ENCODE measurements around the gene C11orf52.
A peak's percentile ranks its signal among the peaks of the same experiment; 100 is the strongest.

Gene C11orf52

DNA sequence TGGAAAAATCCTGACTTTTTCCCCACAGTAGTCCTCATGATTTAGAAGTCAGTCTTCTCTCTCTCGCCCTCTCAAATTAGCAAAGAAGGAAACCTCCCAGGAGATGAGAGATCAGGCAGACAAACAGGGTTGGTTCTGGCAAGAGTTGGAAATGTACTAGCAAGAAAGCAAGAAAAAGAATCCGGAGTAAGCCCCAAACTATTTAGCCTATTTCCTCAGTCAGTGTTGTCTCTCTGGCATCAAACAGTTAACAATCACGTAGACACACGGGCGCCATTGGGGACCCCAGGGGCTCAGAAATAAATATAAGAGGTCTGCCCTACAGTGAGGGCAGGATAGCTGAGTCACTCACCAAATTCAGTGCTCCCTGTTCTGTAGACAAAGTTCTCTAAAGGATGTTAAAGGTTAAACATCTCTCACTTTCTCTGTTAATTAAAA, 4.7 kb downstream of the C11orf52 start:
- Histone ChIP-seq H4K12ac (ENCODE audit: low read depth, low read length) (no peak overlapping the region), H2BK120ac (ENCODE audit: insufficient read depth, low read length, poor library complexity) (peak overlapping the region; percentile 31), H2AFZ (ENCODE audit: insufficient read depth, low read length, poor library complexity) (no peak overlapping the region), H3K36me3 (ENCODE audit: control insufficient read depth in 1 of 2, insufficient read depth in 2 of 2, low read length in 2 of 2) (no peaks in the 10 kb centered on the region), H2AK5ac (ENCODE audit: low read length) (no peak overlapping the region), H3K79me1 (ENCODE audit: low read length) (peaks cover 11% of the 10 kb centered on the region), H3K4me2 (ENCODE audit: low read length) (peak overlapping the region; percentile 54), H3K27me3 (ENCODE audit: insufficient read depth, low read length) (no peaks in the 10 kb centered on the region), H3K23ac (ENCODE audit: low read length) (no peak overlapping the region), H3K9ac (ENCODE audit: low read length) (no peak overlapping the region), H4K8ac (ENCODE audit: low read depth, low read length) (peak overlapping the region; percentile 61), H3K4me3 (ENCODE audit: low read depth, low read length) (no peak overlapping the region), H3K18ac (ENCODE audit: low read length) (no peak overlapping the region), H2BK5ac (ENCODE audit: low read depth, low read length, poor library complexity) (peak overlapping the region; percentile 3), H4K91ac (ENCODE audit: low read depth, low read length) (peak overlapping the region; percentile 59), H3K4ac (ENCODE audit: low read depth, low read length) (no peak overlapping the region), H3K4me1 (ENCODE audit: control insufficient read depth in 1 of 2, insufficient read depth in 2 of 2, low read length in 2 of 2) (peaks cover 22 to 26% of the 10 kb centered on the region in 2 experiments), H3K9me3 (ENCODE audit: insufficient read depth, low read depth, low read length) (peaks cover 4% of the 10 kb centered on the region), H3K79me2 (ENCODE audit: control insufficient read depth, insufficient read depth, low read length, poor library complexity) (peaks cover 2% of the 10 kb centered on the region), H3K27ac (ENCODE audit: low read depth, low read length) (peak overlapping the region; percentile 82), H3K14ac (ENCODE audit: low read length) (no peak overlapping the region), H2BK12ac (ENCODE audit: low read length) (no peak overlapping the region)
- WGBS (ENCODE audit: extremely low coverage, insufficient coverage, insufficient read length): no CpG with 5 or more reads among the region's 5 CpGs
- peak in 1 of 2 donors; percentile 42 for DNase-seq

DNA sequence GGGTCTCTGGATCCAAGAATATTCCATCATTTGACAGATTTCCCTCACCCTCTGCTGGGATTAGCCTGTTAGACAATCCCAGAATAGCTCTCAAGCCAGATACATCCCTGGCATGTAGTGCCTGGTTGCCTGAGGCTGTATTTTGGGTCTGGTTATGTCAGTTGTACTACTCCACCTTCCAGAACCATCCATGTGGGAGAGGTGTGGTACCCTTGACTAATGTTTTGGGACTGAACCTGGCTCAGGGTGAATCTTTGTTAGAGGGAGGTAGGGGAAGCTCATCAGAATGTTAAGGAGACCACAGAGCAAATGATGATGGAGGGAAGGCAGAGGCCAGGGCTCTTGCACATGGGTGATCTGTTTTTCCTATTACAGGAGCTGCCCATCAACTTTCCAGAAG, 5.2 kb downstream of the C11orf52 start:
- Histone ChIP-seq H3K79me2 (ENCODE audit: control insufficient read depth, insufficient read depth, low read length, poor library complexity) (peaks cover 1% of the 10 kb centered on the region), H3K27me3 (ENCODE audit: insufficient read depth, low read length) (no peaks in the 10 kb centered on the region)

DNA sequence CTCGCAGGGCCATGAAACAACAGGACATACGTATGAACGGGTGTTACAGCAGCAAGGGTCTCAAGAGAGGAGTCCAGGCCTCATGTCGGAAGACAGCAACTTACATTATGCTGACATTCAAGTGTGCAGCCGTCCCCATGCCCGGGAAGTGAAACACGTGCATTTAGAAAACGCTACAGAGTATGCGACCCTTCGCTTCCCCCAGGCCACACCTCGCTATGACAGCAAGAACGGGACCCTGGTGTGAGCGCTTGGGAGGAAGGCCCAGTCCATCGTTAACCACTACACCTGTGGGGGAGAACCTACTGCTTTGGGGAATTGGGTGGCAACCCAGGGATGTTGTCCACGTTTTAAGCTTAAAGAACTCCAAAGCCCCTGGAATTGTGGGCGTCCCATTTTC, 7.2 kb downstream of the C11orf52 start:
- no peak overlapping the region for H2BK120ac ChIP-seq (ENCODE audit: insufficient read depth, low read length, poor library complexity)
- no peaks in the 10 kb centered on the region for H3K27me3 ChIP-seq (ENCODE audit: insufficient read depth, low read length)
- DNase-seq: no peak
- no peak overlapping the region for H2AFZ ChIP-seq (ENCODE audit: insufficient read depth, low read length, poor library complexity)
- H2AK5ac ChIP-seq (ENCODE audit: low read length): peak overlapping the region; percentile 61
- peak overlapping the region; percentile 42 for H2BK12ac ChIP-seq (ENCODE audit: low read length)
- H4K8ac ChIP-seq (ENCODE audit: low read depth, low read length): peak overlapping the region; percentile 85
- H3K9me3 ChIP-seq (ENCODE audit: insufficient read depth, low read depth, low read length): peaks cover 4% of the 10 kb centered on the region
- peak overlapping the region; percentile 46 for H3K23ac ChIP-seq (ENCODE audit: low read length)
- peak overlapping the region; percentile 73 for H4K91ac ChIP-seq (ENCODE audit: low read depth, low read length)
- H3K4me2 ChIP-seq (ENCODE audit: low read length): peak overlapping the region; percentile 68
- H3K79me1 ChIP-seq (ENCODE audit: low read length): peaks cover 8% of the 10 kb centered on the region
- no peak overlapping the region for H2BK5ac ChIP-seq (ENCODE audit: low read depth, low read length, poor library complexity)
- no peak overlapping the region for H3K9ac ChIP-seq (ENCODE audit: low read length)
- no peak overlapping the region for H3K4me3 ChIP-seq (ENCODE audit: low read depth, low read length)
- H3K4ac ChIP-seq (ENCODE audit: low read depth, low read length): no peak overlapping the region
- H3K4me1 ChIP-seq (ENCODE audit: control insufficient read depth in 1 of 2, insufficient read depth in 2 of 2, low read length in 2 of 2): peaks cover 18 to 23% of the 10 kb centered on the region in 2 experiments
- no peak overlapping the region for H3K14ac ChIP-seq (ENCODE audit: low read length)
- H4K12ac ChIP-seq (ENCODE audit: low read depth, low read length): peak overlapping the region; percentile 19
- no peaks in the 10 kb centered on the region for H3K36me3 ChIP-seq (ENCODE audit: control insufficient read depth in 1 of 2, insufficient read depth in 2 of 2, low read length in 2 of 2)
- H3K27ac ChIP-seq (ENCODE audit: low read depth, low read length): peak overlapping the region; percentile 82
- WGBS (ENCODE audit: extremely low coverage, insufficient coverage, insufficient read length): no CpG with 5 or more reads among the region's 16 CpGs
- H3K79me2 ChIP-seq (ENCODE audit: control insufficient read depth, insufficient read depth, low read length, poor library complexity): no peaks in the 10 kb centered on the region
- H3K18ac ChIP-seq (ENCODE audit: low read length): no peak overlapping the region

More for the DNA sequence above, 5.2 kb downstream of the C11orf52 start:
- peak overlapping the region; percentile 59 for H4K91ac ChIP-seq (ENCODE audit: low read depth, low read length)
- no peak overlapping the region for H2AK5ac ChIP-seq (ENCODE audit: low read length)
- H3K18ac ChIP-seq (ENCODE audit: low read length): no peak overlapping the region
- peak; percentile 92 to 97 for DNase-seq
- no peak overlapping the region for H3K14ac ChIP-seq (ENCODE audit: low read length)
- H3K4me3 ChIP-seq (ENCODE audit: low read depth, low read length): no peak overlapping the region
- peaks cover 20 to 24% of the 10 kb centered on the region in 2 experiments for H3K4me1 ChIP-seq (ENCODE audit: control insufficient read depth in 1 of 2, insufficient read depth in 2 of 2, low read length in 2 of 2)
- peak overlapping the region; percentile 45 for H3K4me2 ChIP-seq (ENCODE audit: low read length)
- H2AFZ ChIP-seq (ENCODE audit: insufficient read depth, low read length, poor library complexity): no peak overlapping the region
- H2BK12ac ChIP-seq (ENCODE audit: low read length): no peak overlapping the region
- no peak overlapping the region for H4K12ac ChIP-seq (ENCODE audit: low read depth, low read length)
- no peaks in the 10 kb centered on the region for H3K36me3 ChIP-seq (ENCODE audit: control insufficient read depth in 1 of 2, insufficient read depth in 2 of 2, low read length in 2 of 2)
- no peak overlapping the region for H3K9ac ChIP-seq (ENCODE audit: low read length)
- peaks cover 9% of the 10 kb centered on the region for H3K79me1 ChIP-seq (ENCODE audit: low read length)
- no peak overlapping the region for H2BK120ac ChIP-seq (ENCODE audit: insufficient read depth, low read length, poor library complexity)
- peak overlapping the region; percentile 6 for H4K8ac ChIP-seq (ENCODE audit: low read depth, low read length)
- no peak overlapping the region for H3K4ac ChIP-seq (ENCODE audit: low read depth, low read length)
- peaks cover 4% of the 10 kb centered on the region for H3K9me3 ChIP-seq (ENCODE audit: insufficient read depth, low read depth, low read length)
- no peak overlapping the region for H3K23ac ChIP-seq (ENCODE audit: low read length)
- peak overlapping the region; percentile 3 for H2BK5ac ChIP-seq (ENCODE audit: low read depth, low read length, poor library complexity)
- peak overlapping the region; percentile 82 for H3K27ac ChIP-seq (ENCODE audit: low read depth, low read length)

DNA sequence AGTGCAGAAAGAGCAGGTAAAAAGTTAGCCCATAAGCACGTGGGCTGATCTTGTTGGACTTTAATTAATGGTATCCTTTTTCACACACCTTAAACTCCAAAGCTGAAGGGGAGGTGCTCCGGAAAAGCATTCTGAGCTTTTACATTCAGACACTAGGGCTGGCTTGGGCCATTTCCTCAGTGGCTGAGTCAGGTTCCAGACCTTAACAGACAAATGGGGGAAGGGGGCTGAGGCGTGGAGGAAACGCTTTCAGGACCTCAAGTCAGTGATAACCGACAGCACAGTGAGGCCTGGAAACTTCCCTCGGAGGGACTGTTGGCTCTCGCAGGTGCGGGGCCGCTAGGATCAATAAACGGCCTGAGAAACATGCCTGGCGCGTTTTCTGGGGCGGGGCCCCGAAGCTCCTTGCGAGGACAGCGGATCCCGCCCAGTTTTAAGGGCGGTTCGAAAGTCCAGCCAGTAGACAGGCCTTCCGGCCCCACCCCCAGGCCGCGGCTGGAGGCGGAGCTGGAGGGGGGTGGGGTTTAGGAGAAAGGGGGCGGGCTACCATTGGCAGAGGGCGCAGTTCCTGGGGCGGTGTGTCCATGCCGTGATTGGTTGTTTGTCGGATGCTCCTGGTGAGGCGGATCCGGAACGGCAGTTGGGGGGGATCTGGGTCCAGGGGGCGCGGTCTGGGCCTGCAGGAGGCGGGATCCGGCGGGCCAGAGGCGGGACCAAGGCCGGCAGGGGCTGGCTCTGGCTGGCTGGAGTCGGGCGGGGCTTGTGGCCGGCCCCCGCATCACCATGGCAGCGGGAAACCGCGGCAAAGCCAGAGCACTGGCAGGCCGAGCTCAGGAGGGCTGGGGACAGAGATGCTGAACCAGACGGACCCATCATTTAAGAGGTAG, 8.0 kb downstream of the C11orf52 start:
- WGBS (ENCODE audit: extremely low coverage, insufficient coverage, insufficient read length): no CpG with 5 or more reads among the region's 47 CpGs
- no peak overlapping the region for H3K4ac ChIP-seq (ENCODE audit: low read depth, low read length)
- peak overlapping the region; percentile 47 for H4K12ac ChIP-seq (ENCODE audit: low read depth, low read length)
- peak overlapping the region; percentile 29 for H2BK5ac ChIP-seq (ENCODE audit: low read depth, low read length, poor library complexity)
- peak overlapping the region; percentile 68 for H3K4me2 ChIP-seq (ENCODE audit: low read length)
- peak overlapping the region; percentile 72 for H3K18ac ChIP-seq (ENCODE audit: low read length)
- H3K9me3 ChIP-seq (ENCODE audit: insufficient read depth, low read depth, low read length): peaks cover 4% of the 10 kb centered on the region
- H3K14ac ChIP-seq (ENCODE audit: low read length): peak overlapping the region; percentile 82
- no peaks in the 10 kb centered on the region for H3K36me3 ChIP-seq (ENCODE audit: control insufficient read depth in 1 of 2, insufficient read depth in 2 of 2, low read length in 2 of 2)
- H3K79me2 ChIP-seq (ENCODE audit: control insufficient read depth, insufficient read depth, low read length, poor library complexity): no peaks in the 10 kb centered on the region
- H3K4me1 ChIP-seq (ENCODE audit: control insufficient read depth in 1 of 2, insufficient read depth in 2 of 2, low read length in 2 of 2): peaks cover 18 to 23% of the 10 kb centered on the region in 2 experiments
- no peak overlapping the region for H2AK5ac ChIP-seq (ENCODE audit: low read length)
- H3K27me3 ChIP-seq (ENCODE audit: insufficient read depth, low read length): no peaks in the 10 kb centered on the region
- H2AFZ ChIP-seq (ENCODE audit: insufficient read depth, low read length, poor library complexity): peak overlapping the region; percentile 53
- peak overlapping the region; percentile 62 for H3K9ac ChIP-seq (ENCODE audit: low read length)
- H2BK120ac ChIP-seq (ENCODE audit: insufficient read depth, low read length, poor library complexity): peak overlapping the region; percentile 40
- peak overlapping the region; percentile 82 for H3K27ac ChIP-seq (ENCODE audit: low read depth, low read length)
- H2BK12ac ChIP-seq (ENCODE audit: low read length): no peak overlapping the region
- H4K91ac ChIP-seq (ENCODE audit: low read depth, low read length): peak overlapping the region; percentile 73
- H3K4me3 ChIP-seq (ENCODE audit: low read depth, low read length): peak overlapping the region; percentile 63
- peaks cover 8% of the 10 kb centered on the region for H3K79me1 ChIP-seq (ENCODE audit: low read length)
- no peak overlapping the region for H3K23ac ChIP-seq (ENCODE audit: low read length)
- H4K8ac ChIP-seq (ENCODE audit: low read depth, low read length): peak overlapping the region; percentile 85
- peak; percentile 96 to 98 for DNase-seq

Measured in trophoblast cell (in vitro differentiated cells and primary cell).